ENCODE measurements around the gene FAM228B.
"Not testable (repeated sequence)": the region's sequence is repeated elsewhere in the genome, so short reads cannot be mapped to it uniquely, and the experiment has no call there.

The FAM228B gene

GRCh38 chr2:24159708-24160107 is 36.4 kb downstream of the FAM228B start:
- no peak for DNase-seq (ENCODE audit: low spot score)

GRCh38 chr2:24160761-24161160 is 37.5 kb downstream of the FAM228B start:
- DNase-seq (ENCODE audit: low spot score), result no peak

- no peak for DNase-seq (ENCODE audit: low spot score)
Observed at GRCh38 chr2:24162494-24162893, 39.2 kb downstream of the FAM228B start.

- DNase-seq (ENCODE audit: low spot score), result no peak
Observed at GRCh38 chr2:24163186-24163585, 39.9 kb downstream of the FAM228B start.

GRCh38 chr2:24163601-24164000 is 40.3 kb downstream of the FAM228B start:
- DNase-seq (ENCODE audit: low spot score), result no peak

GRCh38 chr2:24164416-24164973 is 41.2 kb downstream of the FAM228B start:
- peak; percentile 76 for DNase-seq (ENCODE audit: low spot score)

- no peak for DNase-seq (ENCODE audit: low spot score)
Observed at GRCh38 chr2:24169023-24169422, 45.8 kb downstream of the FAM228B start.

GRCh38 chr2:24174851-24175277 is 51.6 kb downstream of the FAM228B start, which contains the start of gene FAM228A:
TSS of gene FAM228A (plus strand) at chr2:24175053. CDS start at chr2:24175481, 428 bp downstream.
- no peak for DNase-seq (ENCODE audit: low spot score)

- DNase-seq (ENCODE audit: low spot score), result no peak
Observed at GRCh38 chr2:24175631-24176187, 52.4 kb downstream of the FAM228B start.

GRCh38 chr2:24176326-24176725 is 53.1 kb downstream of the FAM228B start:
- no peak for DNase-seq (ENCODE audit: low spot score)

- no peak for DNase-seq (ENCODE audit: low spot score)
Observed at GRCh38 chr2:24179683-24180082, 56.4 kb downstream of the FAM228B start.

- no peak for DNase-seq (ENCODE audit: low spot score)
Observed at GRCh38 chr2:24181849-24182248, 58.6 kb downstream of the FAM228B start.

GRCh38 chr2:24182507-24182906 is 59.2 kb downstream of the FAM228B start:
- DNase-seq (ENCODE audit: low spot score), result no peak

GRCh38 chr2:24183366-24184069 is 60.2 kb downstream of the FAM228B start:
- no peak for DNase-seq (ENCODE audit: low spot score)

GRCh38 chr2:24189551-24189950 is 66.3 kb downstream of the FAM228B start:
- DNase-seq (ENCODE audit: low spot score), result no peak

GRCh38 chr2:24190503-24190902 is 67.2 kb downstream of the FAM228B start:
- DNase-seq (ENCODE audit: low spot score), result no peak

GRCh38 chr2:24191156-24191555 is 67.9 kb downstream of the FAM228B start:
- no peak for DNase-seq (ENCODE audit: low spot score)

- no peak for DNase-seq (ENCODE audit: low spot score)
Observed at GRCh38 chr2:24191848-24192247, 68.6 kb downstream of the FAM228B start.

- not testable (repeated sequence) for DNase-seq (ENCODE audit: low spot score)
Observed at GRCh38 chr2:24197213-24197612, 73.9 kb downstream of the FAM228B start.

- no peak for DNase-seq (ENCODE audit: low spot score)
Observed at GRCh38 chr2:24199968-24200590, 76.8 kb downstream of the FAM228B start.

GRCh38 chr2:24200799-24201198 is 77.5 kb downstream of the FAM228B start:
- no peak for DNase-seq (ENCODE audit: low spot score)

GRCh38 chr2:24203029-24203786 is 79.9 kb downstream of the FAM228B start:
- no peak for DNase-seq (ENCODE audit: low spot score)

All from germinal center (tissue), 1 donor.